H1 (cell line): ENCODE data around the gene FOXN3. TPM values are rescaled to one million over a fixed set of nuclear protein-coding genes. Genes with fewer than 3 reads are reported as not detected.

Experiments
- CTCF ChIA-PET: fragments of 300-600 bp; sonication (Branson Sonifier 250); formaldehyde crosslinking; loops from one replicate; lab custom pipeline; 2021; ENCODE audit not compliant: partially characterized antibody; lab: Charles Lee
- POLR2A ChIA-PET: fragments of 300-600 bp; sonication (Branson Sonifier 250); formaldehyde crosslinking; loops from one replicate; lab custom pipeline; 2021; ENCODE audit warnings: inconsistent platforms; ENCODE audit not compliant: partially characterized antibody; lab: Charles Lee
- DNase-seq, 2 experiments: peaks; one replicate each; pipeline versions ENCODE4 v3.0.0 to v3.0.0-alpha.2; 2010 to 2022; ENCODE audit warnings: low spot score in 2 of 2, low read depth in 1 of 2, mixed read lengths in 1 of 2
- FAIRE-seq: peaks from 2 replicates; lab custom pipeline; 2011; peaks lifted over from hg19 to GRCh38; lab: Jason Lieb, UNC
- H2AFZ ChIP-seq: 2 replicates; pipeline ENCODE4 v1.8.1; 2012; ENCODE audit warnings: low read length, inconsistent platforms
- H2AK5ac ChIP-seq: 2 replicates; pipeline ENCODE4 v1.6.1; 2013; ENCODE audit warnings: low read depth, low read length
- H2BK120ac ChIP-seq: replicated peaks from 2 replicates; pipeline ENCODE3; 2013; ENCODE audit warnings: low read depth, low read length, inconsistent platforms
- H2BK12ac ChIP-seq: 2 replicates; pipeline ENCODE4 v1.6.1; 2013; ENCODE audit warnings: low read depth, low read length
- H2BK15ac ChIP-seq: 2 replicates; pipeline ENCODE4 v1.6.1; 2013; ENCODE audit warnings: low read length
- H2BK20ac ChIP-seq: 2 replicates; pipeline ENCODE4 v1.6.1; 2013; ENCODE audit warnings: low read length
- H2BK5ac ChIP-seq: 2 replicates; pipeline ENCODE4 v1.6.1; 2013; ENCODE audit warnings: low read depth, low read length
- H3K14ac ChIP-seq: 2 replicates; pipeline ENCODE4 v1.6.1; 2013; ENCODE audit warnings: inconsistent platforms; ENCODE audit not compliant: insufficient read length
- H3K18ac ChIP-seq: 2 replicates; pipeline ENCODE4 v1.6.1; 2013; ENCODE audit warnings: low read length; ENCODE audit errors: extremely low read depth
- H3K23ac ChIP-seq: 2 replicates; pipeline ENCODE4 v1.6.1; 2013; ENCODE audit warnings: inconsistent platforms; ENCODE audit not compliant: insufficient read length
- H3K23me2 ChIP-seq: 2 replicates; pipeline ENCODE4 v1.6.1; 2013; ENCODE audit warnings: low read depth, low read length
- H3K27ac ChIP-seq: 2 replicates; pipeline ENCODE4 v1.6.1; 2011; ENCODE audit warnings: low read depth, low read length, inconsistent platforms
- H3K27me3 ChIP-seq, 4 experiments: replicated peaks in 1 of 4; 1 replicate in 1 of 4; 2 replicates in 3 of 4; pipeline versions ENCODE4 v1.6.1 to v1.8.1; 2011 to 2013; ENCODE audit warnings: low read length in 3 of 4, mild to moderate bottlenecking in 3 of 4, inconsistent platforms in 2 of 4, mixed read lengths in 2 of 4, moderate library complexity in 1 of 4; ENCODE audit not compliant: control insufficient read depth in 3 of 4, insufficient read depth in 3 of 4; ENCODE audit errors: extremely low read depth in 1 of 4
- H3K36me3 ChIP-seq, 4 experiments: 2 replicates each; pipeline versions ENCODE4 v1.6.1 to v1.8.1; 2011 to 2013; ENCODE audit warnings: mild to moderate bottlenecking in 4 of 4, low read length in 3 of 4, moderate library complexity in 2 of 4, control low read depth in 1 of 4, inconsistent platforms in 1 of 4; ENCODE audit not compliant: insufficient read depth in 4 of 4, control insufficient read depth in 2 of 4
- H3K4ac ChIP-seq: replicated peaks from 2 replicates; pipeline ENCODE3; 2013; ENCODE audit warnings: low read length, low read depth, mixed read lengths, inconsistent platforms; ENCODE audit not compliant: insufficient read length
- H3K4me1 ChIP-seq, 4 experiments: replicated peaks in 1 of 4; 1 replicate in 1 of 4; 2 replicates in 3 of 4; pipeline versions ENCODE4 v1.6.1 to v1.8.1; 2011 to 2013; ENCODE audit warnings: low read length in 3 of 4, inconsistent platforms in 2 of 4, mixed read lengths in 1 of 4; ENCODE audit not compliant: insufficient read depth in 4 of 4, control insufficient read depth in 3 of 4
- H3K4me2 ChIP-seq, 2 experiments: 2 replicates each; pipeline versions ENCODE4 v1.6.1 to v1.8.1; 2011 to 2013; ENCODE audit warnings: low read depth in 2 of 2, low read length in 2 of 2, control low read depth in 1 of 2, inconsistent platforms in 1 of 2, mild to moderate bottlenecking in 1 of 2; ENCODE audit not compliant: insufficient read depth in 1 of 2
- H3K4me3 ChIP-seq, 4 experiments: fragments of 200-600, 300-600 bp in 1 of 4; sonication (generic), shearing (Covaris generic), sonication (Bioruptor Twin) in 1 of 4; 2 replicates each; pipeline versions ENCODE4 v1.5.1 to v1.8.1; 2011 to 2016; ENCODE audit warnings: low read length in 4 of 4, low read depth in 3 of 4, control low read depth in 2 of 4, inconsistent platforms in 2 of 4, mild to moderate bottlenecking in 2 of 4, mixed read lengths in 1 of 4, moderate library complexity in 1 of 4; ENCODE audit not compliant: insufficient read depth in 2 of 4; ENCODE audit errors: extremely low read depth in 1 of 4
- H3K56ac ChIP-seq: replicated peaks from 2 replicates; pipeline ENCODE3; 2013; ENCODE audit warnings: low read depth, mild to moderate bottlenecking, mixed read lengths, low read length, inconsistent platforms; ENCODE audit not compliant: insufficient read length
- H3K79me1 ChIP-seq: 2 replicates; pipeline ENCODE4 v1.6.1; 2013; ENCODE audit warnings: low read depth, low read length, control low read depth
- H3K79me2 ChIP-seq, 2 experiments: 2 replicates each; pipeline versions ENCODE4 v1.6.1 to v1.8.1; 2012 to 2013; ENCODE audit warnings: low read length in 2 of 2, mild to moderate bottlenecking in 2 of 2, inconsistent platforms in 1 of 2; ENCODE audit not compliant: insufficient read depth in 2 of 2, control insufficient read depth in 1 of 2
- H3K9ac ChIP-seq, 4 experiments: replicated peaks in 1 of 4; 1 replicate in 1 of 4; 2 replicates in 3 of 4; pipeline versions ENCODE4 v1.6.1 to v1.8.1; 2011 to 2013; ENCODE audit warnings: low read depth in 3 of 4, low read length in 3 of 4, control low read depth in 2 of 4, mild to moderate bottlenecking in 2 of 4, moderate library complexity in 2 of 4, inconsistent platforms in 1 of 4; ENCODE audit errors: extremely low read depth in 1 of 4
- H3K9me3 ChIP-seq, 2 experiments: 2 replicates each; pipeline versions ENCODE4 v1.6.1 to v1.8.1; 2012 to 2013; ENCODE audit warnings: mild to moderate bottlenecking in 2 of 2, moderate library complexity in 2 of 2, control low read depth in 1 of 2, inconsistent platforms in 1 of 2, low read depth in 1 of 2, low read length in 1 of 2, mixed read lengths in 1 of 2; ENCODE audit not compliant: insufficient read depth in 2 of 2
- H4K20me1 ChIP-seq, 2 experiments: replicated peaks in 1 of 2; 2 replicates each; pipeline versions ENCODE3 to v1.8.1; 2011 to 2013; ENCODE audit warnings: inconsistent platforms in 2 of 2, low read length in 2 of 2, mild to moderate bottlenecking in 1 of 2; ENCODE audit not compliant: insufficient read depth in 2 of 2, control insufficient read depth in 1 of 2
- H4K5ac ChIP-seq: 2 replicates; pipeline ENCODE4 v1.6.1; 2013; ENCODE audit warnings: low read length, low read depth, mixed read lengths, inconsistent platforms; ENCODE audit not compliant: insufficient read length
- H4K8ac ChIP-seq: 2 replicates; pipeline ENCODE4 v1.8.0; 2013; ENCODE audit warnings: mild to moderate bottlenecking, moderate library complexity, low read length, inconsistent platforms; ENCODE audit not compliant: insufficient read depth; ENCODE audit errors: extremely low read depth
- H4K91ac ChIP-seq: replicated peaks from 2 replicates; pipeline ENCODE3; 2013; ENCODE audit warnings: low read length, mixed read lengths, inconsistent platforms; ENCODE audit not compliant: insufficient read length
- CEBPB ChIP-seq: IDR thresholded peaks from 2 replicates; pipeline ENCODE4 v1.6.1; 2012; ENCODE audit warnings: low read depth, low read length
- CHD1 ChIP-seq: IDR thresholded peaks from 2 replicates; pipeline ENCODE4 v1.6.1; 2012; ENCODE audit warnings: low read depth, low read length, improper control_type of control experiment
- CHD2 ChIP-seq: IDR thresholded peaks from 2 replicates; pipeline ENCODE4 v1.6.1; 2012; ENCODE audit warnings: low read length, improper control_type of control experiment
- CTCF ChIP-seq, 3 experiments: IDR thresholded peaks; 1 replicate in 2 of 3; 2 replicates in 1 of 3; pipeline versions ENCODE4 v1.5.1 to v1.6.1; 2011; ENCODE audit warnings: low read length in 3 of 3, mild to moderate bottlenecking in 3 of 3, inconsistent platforms in 2 of 3, low read depth in 1 of 3, moderate library complexity in 1 of 3; ENCODE audit not compliant: insufficient read depth in 1 of 3; ENCODE audit errors: control extremely low read depth in 1 of 3
- KDM5A ChIP-seq: fragments of 200-600 bp; IDR thresholded peaks from 2 replicates; pipeline ENCODE4 v1.7.1; 2012; ENCODE audit warnings: mild to moderate bottlenecking, low read length, inconsistent platforms, mixed read lengths
- NANOG ChIP-seq: IDR thresholded peaks from 2 replicates; pipeline ENCODE4 v1.6.1; 2011; ENCODE audit warnings: low read length, low read depth, mild to moderate bottlenecking, inconsistent platforms; ENCODE audit not compliant: insufficient read depth, poor library complexity, severe bottlenecking
- POLR2A ChIP-seq, 2 experiments: IDR thresholded peaks; 1 replicate in 1 of 2; 2 replicates in 1 of 2; pipeline ENCODE4 v1.6.1; 2011; ENCODE audit warnings: low read depth in 2 of 2, low read length in 2 of 2, mild to moderate bottlenecking in 2 of 2; ENCODE audit errors: control extremely low read depth in 1 of 2
- POLR2AphosphoS5 ChIP-seq: IDR thresholded peaks from 2 replicates; pipeline ENCODE4 v1.6.1; 2011; ENCODE audit warnings: low read depth, low read length
- SP1 ChIP-seq: IDR thresholded peaks from 2 replicates; pipeline ENCODE4 v1.6.1; 2011; ENCODE audit warnings: low read depth, low read length
- SP2 ChIP-seq: IDR thresholded peaks from 2 replicates; pipeline ENCODE4 v1.6.1; 2012; ENCODE audit warnings: mild to moderate bottlenecking, low read length, inconsistent platforms
- SRF ChIP-seq: IDR thresholded peaks from 2 replicates; pipeline ENCODE4 v1.6.1; 2011; ENCODE audit warnings: mild to moderate bottlenecking, low read depth, low read length, moderate library complexity
- TAF1 ChIP-seq: IDR thresholded peaks from 2 replicates; pipeline ENCODE4 v1.6.1; 2011; ENCODE audit warnings: mild to moderate bottlenecking, low read depth, low read length
- YY1 ChIP-seq: IDR thresholded peaks from 2 replicates; pipeline ENCODE4 v1.6.1; 2011; ENCODE audit warnings: low read depth, mild to moderate bottlenecking, low read length
- WGBS, 2 experiments: shearing (Covaris generic) in 1 of 2; methylation state at CpG; one replicate each; pipeline versions ENCODE4 v1.1.6 to v1.1.7; 2013 to 2015; ENCODE audit warnings: low lambda C conversion rate in 2 of 2, mixed read lengths in 2 of 2, inconsistent platforms in 1 of 2, low coverage in 1 of 2, missing lambda C conversion rate in 1 of 2; ENCODE audit not compliant: insufficient replicate concordance in 2 of 2, insufficient coverage in 1 of 2, insufficient read length in 1 of 2; ENCODE audit errors: extremely low coverage in 1 of 2, missing lambda C conversion rate in 1 of 2; 5-methylcytosine and 5-hydroxymethylcytosine counted together
- polyA plus RNA-seq, 7 experiments: library from polyadenylated mRNA; depleted of rRNA in 3 of 7; stranded (reverse) in 5 of 7; unstranded in 2 of 7; fragments of >200 nt in 5 of 7; fragments of 200-250 nt in 2 of 7; gene quantifications; 1 replicate in 5 of 7; 2 replicates in 1 of 7; 4 replicates in 1 of 7; pipeline versions ENCODE4 v1.2.1 to v1.2.3, GENCODE V29; 2011 to 2013; ENCODE audit warnings: missing spikeins in 2 of 7, mixed read lengths in 2 of 7
- total RNA-seq: library from RNA; stranded (reverse); fragmentation: NEBNext Ultra II Directional; extraction: Animal tissue kit (Norgen Biotek cat#: 25700); gene quantifications from 2 replicates; pipeline ENCODE4 v1.2.1, GENCODE V29; 2021

Gene FOXN3
- total and polyA plus RNA-seq, 2 of the 8 experiments (the other 6 are each of a cell fraction or from before 2014, with no cell fraction given) = 52.6 to 178 TPM

- Histone ChIP-seq H3K4me1 (no peaks in the 10 kb centered on the region), H4K91ac (no peak overlapping the region), H4K5ac (no peak overlapping the region), H3K36me3 (no peaks in the 10 kb centered on the region), H3K9me3 (no peaks in the 10 kb centered on the region), H3K23me2 (no peaks in the 10 kb centered on the region), H2BK15ac (no peak overlapping the region), H3K4ac (no peak overlapping the region), H4K8ac (no peak overlapping the region), H3K56ac (no peak overlapping the region), H2AFZ (no peak overlapping the region), H3K14ac (no peak overlapping the region), H3K27me3 (no peaks in the 10 kb centered on the region; a peak in 2 of 7 replicates), H2BK5ac (no peak overlapping the region), H3K9ac (no peak overlapping the region), H3K79me1 (no peaks in the 10 kb centered on the region), H2AK5ac (no peak overlapping the region), H3K18ac (no peak overlapping the region), H2BK120ac (no peak overlapping the region), H2BK12ac (no peak overlapping the region), H3K23ac (no peak overlapping the region), H3K27ac (no peak overlapping the region), H3K79me2 (no peaks in the 10 kb centered on the region), H2BK20ac (no peak overlapping the region), H4K20me1 (no peaks in the 10 kb centered on the region), H3K4me2 (no peak overlapping the region), H3K4me3 (no peak overlapping the region)
- 91% methylated on average over 10 of the region's 10 CpGs; no CpG with 5 or more reads in 1 of the 2 experiments for WGBS, 2 experiments
- FAIRE-seq = no peak
- DNase-seq = no peak
- POLR2A ChIA-PET = no interaction called here
- CTCF ChIA-PET = no interaction called here
- TF ChIP-seq KDM5A = no peak
- TF ChIP-seq POLR2A (IDR thresholded peaks at IDR 0.05; ENCODE audit: control extremely low read depth in 1 of 2, low read depth in 2 of 2, low read length in 2 of 2) = no peak
- TF ChIP-seq SP2 = no peak
- TF ChIP-seq CHD2 = no peak
- no peak for TF ChIP-seq CEBPB
- TF ChIP-seq YY1 = no peak
- TF ChIP-seq NANOG = no peak
- no peak for TF ChIP-seq POLR2AphosphoS5
- TF ChIP-seq TAF1 = no peak
- TF ChIP-seq SP1 = no peak
- no peak for TF ChIP-seq CTCF (IDR thresholded peaks at IDR 0.05; ENCODE audit: control extremely low read depth in 1 of 3, insufficient read depth in 1 of 3, low read depth in 1 of 3, low read length in 3 of 3)
- TF ChIP-seq CHD1 = no peak
- TF ChIP-seq SRF = no peak
Observed at GRCh38 chr14:89128311-89129026, 288.6 kb downstream of the FOXN3 start.
